ENCODE data around the gene LPIN2. TPM values are rescaled to one million over a fixed set of nuclear protein-coding genes. Genes with fewer than 3 reads are reported as not detected.
A peak's percentile ranks its signal among the peaks of the same experiment; 100 is the strongest.

LPIN2 gene
- total and polyA plus RNA-seq, 2 of the 13 experiments (the other 11 are each of a cell fraction or from before 2014, with no cell fraction given), result 46.0 to 119 TPM

GRCh38 chr18:3044931-3045698 lies 32.2 kb upstream of the LPIN2 start (continued):
- TF ChIP-seq FOXP4 (CRISPR knock-in tag; IDR thresholded peaks at IDR 0.05) (peak; percentile 65; the same call in 1 of the 2 replicates), ZFY (CRISPR knock-in tag; IDR thresholded peaks at IDR 0.05) (no peak), FOXP1 (IDR thresholded peaks at IDR 0.05) (no peak), FOXP1 (CRISPR knock-in tag; IDR thresholded peaks at IDR 0.05) (peak; percentile 63), SMC3 (IDR thresholded peaks at IDR 0.05; ENCODE audit: low read length) (0 out of 2 replicates have a peak, but pooled peaks have one; percentile 7), FOXA3 (CRISPR knock-in tag; IDR thresholded peaks at IDR 0.05) (peak; percentile 59; the same call in 1 of the 2 replicates), ZBTB4 (CRISPR knock-in tag; IDR thresholded peaks at IDR 0.05; ENCODE audit: borderline replicate concordance) (peak; percentile 19; the same call in 1 of the 2 replicates)

GRCh38 chr18:3042379-3042778 lies 29.4 kb upstream of the LPIN2 start:
- Histone ChIP-seq H4K20me1 (ENCODE audit: insufficient read depth, low read length) (no peaks in the 10 kb centered on the region), H3K4me3 (replicated peaks in 1 of 3; ENCODE audit: insufficient read depth in 1 of 3, low read depth in 2 of 3, low read length in 3 of 3) (no peak overlapping the region), H3K9me3 (ENCODE audit: low read length) (no peaks in the 10 kb centered on the region), H3K36me3 (replicated peaks in 1 of 2; ENCODE audit: control insufficient read depth in 1 of 2, insufficient read depth in 2 of 2, low read length in 2 of 2) (no peaks in the 10 kb centered on the region), H3K9ac (ENCODE audit: insufficient read depth, low read depth, low read length) (no peak overlapping the region), H3K79me2 (ENCODE audit: insufficient read depth, low read length) (no peaks in the 10 kb centered on the region), H2AFZ (ENCODE audit: low read length) (no peak overlapping the region), H3K4me1 (ENCODE audit: insufficient read depth, low read length) (peaks cover 77% of the 10 kb centered on the region), H3K27ac (ENCODE audit: extremely low read length, insufficient read depth, low read length) (no peak overlapping the region), H3K4me2 (ENCODE audit: low read depth, low read length) (no peak overlapping the region), H3K27me3 (ENCODE audit: control insufficient read depth in 1 of 2, insufficient read depth in 2 of 2, low read length in 2 of 2) (no peaks in the 10 kb centered on the region; a peak in 1 of 5 replicates)
- DNase-seq (ENCODE audit: low spot score) (no peak), FAIRE-seq (no peak), ATAC-seq (no peak)
- CTCF ChIA-PET (ENCODE audit: low intra/inter-chr PET ratio, low total read pairs), result no interaction called here
- 90% methylated on average over 2 of the region's 2 CpGs for WGBS (ENCODE audit: low lambda C conversion rate)
- intact Hi-C loops (cut with micrococcal nuclease; ENCODE audit: unreplicated experiment) (no loop called here), in situ Hi-C loops (cut with HindIII; ENCODE audit: extremely low pct_ligation_motif_present, low pct_unique_long_range_greater_than_20kb) (loop anchor here (25.0 kb wide), 1 partner anchor 570 kb away; no protein-coding TSS in a partner anchor)
- no TSS peak for BruUV-seq (replicated peaks)
- POLR2A ChIA-PET, result no interaction called here
- TF ChIP-seq MNT (IDR thresholded peaks at IDR 0.05), result no peak
- no peak for TF ChIP-seq ZNF883 (CRISPR knock-in tag; IDR thresholded peaks at IDR 0.05; ENCODE audit: not compliant biosample characterization)
- TF ChIP-seq ZNF207 (IDR thresholded peaks at IDR 0.05; ENCODE audit: borderline replicate concordance), result no peak
- TF ChIP-seq ZBTB44 (CRISPR knock-in tag; IDR thresholded peaks at IDR 0.05), result no peak
- no peak for TF ChIP-seq SALL2 (CRISPR knock-in tag; IDR thresholded peaks at IDR 0.05)

All from HepG2 (cell line).